HG02981 (cell line): ENCODE data around the gene TMEM132E.
"Not testable (repeated sequence)": the region's sequence is repeated elsewhere in the genome, so short reads cannot be mapped to it uniquely, and the experiment has no call there.

Source experiments
- ATAC-seq: cut with Tn5 transposase; IDR thresholded peaks from one replicate; pipeline ENCODE4 v1.9.1; 2021; ENCODE audit warnings: mild to moderate bottlenecking, moderate library complexity; ENCODE audit not compliant: unreplicated experiment

TMEM132E gene

GRCh38 chr17:34579017-34579946, at the start of gene TMEM132E:
TMEM132E (plus strand) TSS chr17:34579582; CDS start chr17:34581077, 1,495 bp downstream.
- ATAC-seq, result no peak

GRCh38 chr17:34530918-34531317, 48.5 kb upstream of the TMEM132E start:
- ATAC-seq, result no peak

- ATAC-seq, result no peak
Measured at GRCh38 chr17:34532281-34533065, 46.9 kb upstream of the TMEM132E start.

GRCh38 chr17:34533806-34534527, 45.4 kb upstream of the TMEM132E start:
- ATAC-seq, result no peak

GRCh38 chr17:34537445-34537844, 41.9 kb upstream of the TMEM132E start:
- no peak for ATAC-seq

- ATAC-seq, result not testable (repeated sequence)
Measured at GRCh38 chr17:34538582-34538981, 40.8 kb upstream of the TMEM132E start.

GRCh38 chr17:34539881-34540280, 39.5 kb upstream of the TMEM132E start:
- ATAC-seq, result no peak

- no peak for ATAC-seq
Measured at GRCh38 chr17:34542700-34543336, 36.6 kb upstream of the TMEM132E start.

- ATAC-seq, result no peak
Measured at GRCh38 chr17:34547453-34548063, 31.8 kb upstream of the TMEM132E start.

- no peak for ATAC-seq
Measured at GRCh38 chr17:34549966-34550365, 29.4 kb upstream of the TMEM132E start.

GRCh38 chr17:34553907-34554306, 25.5 kb upstream of the TMEM132E start:
- ATAC-seq, result no peak

- ATAC-seq, result no peak
Measured at GRCh38 chr17:34556384-34556783, 23.0 kb upstream of the TMEM132E start.

- ATAC-seq, result no peak
Measured at GRCh38 chr17:34556931-34557330, 22.5 kb upstream of the TMEM132E start.

- no peak for ATAC-seq
Measured at GRCh38 chr17:34561328-34561727, 18.1 kb upstream of the TMEM132E start.

GRCh38 chr17:34562387-34562786, 17.0 kb upstream of the TMEM132E start:
- no peak for ATAC-seq

- no peak for ATAC-seq
Measured at GRCh38 chr17:34565713-34566112, 13.7 kb upstream of the TMEM132E start.

GRCh38 chr17:34566201-34566600, 13.2 kb upstream of the TMEM132E start:
- no peak for ATAC-seq

- ATAC-seq, result no peak
Measured at GRCh38 chr17:34566873-34567272, 12.5 kb upstream of the TMEM132E start.

- no peak for ATAC-seq
Measured at GRCh38 chr17:34567691-34568465, 11.5 kb upstream of the TMEM132E start.
